GM18861 (cell line): ENCODE results near the gene TBC1D26.
"Not testable (repeated sequence)": the region's sequence is repeated elsewhere in the genome, so short reads cannot be mapped to it uniquely, and the experiment has no call there.

ENCODE experiments used
- ATAC-seq: cut with Tn5 transposase; IDR thresholded peaks from one replicate; pipeline ENCODE4 v1.9.1; 2021; ENCODE audit not compliant: unreplicated experiment

TBC1D26 gene

GRCh38 chr17:15731900-15732299 is at the start of gene TBC1D26:
TSS of gene TBC1D26 (plus strand) at chr17:15732283. CDS start at chr17:15735349, 3,066 bp downstream.
- ATAC-seq, result not testable (repeated sequence)

GRCh38 chr17:15683135-15683534 is 48.9 kb upstream of the TBC1D26 start:
- not testable (repeated sequence) for ATAC-seq

GRCh38 chr17:15683824-15684478 is 48.1 kb upstream of the TBC1D26 start, which contains the start of gene TRIM16:
TSS of gene TRIM16 (minus strand) at chr17:15684311. CDS start at chr17:15651609, 32,702 bp downstream.
- peak; percentile 81 for ATAC-seq

GRCh38 chr17:15687494-15687893 is 44.6 kb upstream of the TBC1D26 start:
- ATAC-seq, result not testable (repeated sequence)

- peak; percentile 3 for ATAC-seq
Observed at GRCh38 chr17:15698967-15699366, 33.1 kb upstream of the TBC1D26 start.

GRCh38 chr17:15699413-15699924 is 32.6 kb upstream of the TBC1D26 start, which contains the start of gene ZNF286A:
TSS of gene ZNF286A (plus strand) at chr17:15699752. CDS start at chr17:15700330, 578 bp downstream.
- ATAC-seq, result peak; percentile 98

GRCh38 chr17:15699937-15700336 is 32.1 kb upstream of the TBC1D26 start:
- not testable (repeated sequence) for ATAC-seq

GRCh38 chr17:15704239-15704638 is 27.8 kb upstream of the TBC1D26 start:
- ATAC-seq, result not testable (repeated sequence)

GRCh38 chr17:15704813-15705212 is 27.3 kb upstream of the TBC1D26 start:
- not testable (repeated sequence) for ATAC-seq

GRCh38 chr17:15708879-15709278 is 23.2 kb upstream of the TBC1D26 start:
- ATAC-seq, result not testable (repeated sequence)

- not testable (repeated sequence) for ATAC-seq
Observed at GRCh38 chr17:15716601-15717563, 15.2 kb upstream of the TBC1D26 start.

GRCh38 chr17:15730535-15730934 is 1.5 kb upstream of the TBC1D26 start:
- ATAC-seq, result not testable (repeated sequence)

GRCh38 chr17:15733174-15733789 is 1.2 kb downstream of the TBC1D26 start:
- ATAC-seq, result not testable (repeated sequence)

- ATAC-seq, result not testable (repeated sequence)
Observed at GRCh38 chr17:15736578-15736977, 4.5 kb downstream of the TBC1D26 start.

- no peak for ATAC-seq
Observed at GRCh38 chr17:15738066-15738465, 6.0 kb downstream of the TBC1D26 start.

GRCh38 chr17:15739259-15739658 is 7.2 kb downstream of the TBC1D26 start:
- ATAC-seq, result not testable (repeated sequence)

- not testable (repeated sequence) for ATAC-seq
Observed at GRCh38 chr17:15740041-15740440, 8.0 kb downstream of the TBC1D26 start.

GRCh38 chr17:15740570-15741120 is 8.6 kb downstream of the TBC1D26 start:
- no peak for ATAC-seq

- no peak for ATAC-seq
Observed at GRCh38 chr17:15741624-15742023, 9.5 kb downstream of the TBC1D26 start.

- ATAC-seq, result no peak
Observed at GRCh38 chr17:15742051-15742795, 10.1 kb downstream of the TBC1D26 start.
